ENCODE results near the gene MAB21L3.

Gene MAB21L3

GRCh38 chr1:116110567-116111523, at the start of gene MAB21L3:
Gene MAB21L3 (plus strand): TSS chr1:116111399. CDS start chr1:116112616, 1,217 bp downstream.
- H3K27me3 Mint-ChIP-seq: peaks cover 3% of the 10 kb centered on the region
- no peak within 1 kb of the TSS for H3K27ac Mint-ChIP-seq
- H3K9me3 Mint-ChIP-seq (ENCODE audit: low read depth): no peaks in the 10 kb centered on the region
- H3K36me3 Mint-ChIP-seq: no peaks in the 10 kb centered on the region
- H3K4me3 Mint-ChIP-seq: no peak within 1 kb of the TSS
- H3K4me1 Mint-ChIP-seq (ENCODE audit: low read depth): no peaks in the 10 kb centered on the region

GRCh38 chr1:116062201-116062600, 49.0 kb upstream of the MAB21L3 start:
- no peak overlapping the region for H3K27ac Mint-ChIP-seq
- no peaks in the 10 kb centered on the region for H3K36me3 Mint-ChIP-seq
- no peak overlapping the region for H3K4me3 Mint-ChIP-seq
- H3K4me1 Mint-ChIP-seq (ENCODE audit: low read depth): no peaks in the 10 kb centered on the region
- peaks cover 7% of the 10 kb centered on the region for H3K9me3 Mint-ChIP-seq (ENCODE audit: low read depth)
- peaks cover 5% of the 10 kb centered on the region for H3K27me3 Mint-ChIP-seq

GRCh38 chr1:116064616-116065015, 46.6 kb upstream of the MAB21L3 start:
- no peak overlapping the region for H3K27ac Mint-ChIP-seq
- H3K36me3 Mint-ChIP-seq: peaks cover 3% of the 10 kb centered on the region
- H3K9me3 Mint-ChIP-seq (ENCODE audit: low read depth): no peaks in the 10 kb centered on the region
- no peaks in the 10 kb centered on the region for H3K4me1 Mint-ChIP-seq (ENCODE audit: low read depth)
- peaks cover 7% of the 10 kb centered on the region for H3K27me3 Mint-ChIP-seq
- H3K4me3 Mint-ChIP-seq: no peak overlapping the region

- H3K27ac Mint-ChIP-seq: no peak overlapping the region
- H3K9me3 Mint-ChIP-seq (ENCODE audit: low read depth): no peaks in the 10 kb centered on the region
- peaks cover 10% of the 10 kb centered on the region for H3K27me3 Mint-ChIP-seq
- no peak overlapping the region for H3K4me3 Mint-ChIP-seq
- peaks cover 3% of the 10 kb centered on the region for H3K36me3 Mint-ChIP-seq
- no peaks in the 10 kb centered on the region for H3K4me1 Mint-ChIP-seq (ENCODE audit: low read depth)
Observed at GRCh38 chr1:116066868-116067565, 44.2 kb upstream of the MAB21L3 start.

- peaks cover 10% of the 10 kb centered on the region for H3K27me3 Mint-ChIP-seq
- H3K27ac Mint-ChIP-seq: no peak overlapping the region
- H3K4me1 Mint-ChIP-seq (ENCODE audit: low read depth): no peaks in the 10 kb centered on the region
- no peak overlapping the region for H3K4me3 Mint-ChIP-seq
- H3K36me3 Mint-ChIP-seq: peaks cover 3% of the 10 kb centered on the region
- H3K9me3 Mint-ChIP-seq (ENCODE audit: low read depth): no peaks in the 10 kb centered on the region
Observed at GRCh38 chr1:116067566-116067890, 43.7 kb upstream of the MAB21L3 start.

- Mint-ChIP-seq H3K27ac (no peak overlapping the region), H3K9me3 (ENCODE audit: low read depth) (no peaks in the 10 kb centered on the region), H3K4me1 (ENCODE audit: low read depth) (no peaks in the 10 kb centered on the region), H3K4me3 (no peak overlapping the region), H3K27me3 (peaks cover 2% of the 10 kb centered on the region), H3K36me3 (peaks cover 5% of the 10 kb centered on the region)
Observed at GRCh38 chr1:116075575-116075974, 35.6 kb upstream of the MAB21L3 start.

GRCh38 chr1:116075990-116076389, 35.2 kb upstream of the MAB21L3 start:
- H3K4me1 Mint-ChIP-seq (ENCODE audit: low read depth): no peaks in the 10 kb centered on the region

GRCh38 chr1:116076831-116077230, 34.4 kb upstream of the MAB21L3 start:
- no peak overlapping the region for H3K4me3 Mint-ChIP-seq
- H3K9me3 Mint-ChIP-seq (ENCODE audit: low read depth): no peaks in the 10 kb centered on the region
- peaks cover under 1% of the 10 kb centered on the region for H3K27me3 Mint-ChIP-seq
- no peak overlapping the region for H3K27ac Mint-ChIP-seq
- no peaks in the 10 kb centered on the region for H3K4me1 Mint-ChIP-seq (ENCODE audit: low read depth)
- H3K36me3 Mint-ChIP-seq: peaks cover 5% of the 10 kb centered on the region

More at GRCh38 chr1:116075990-116076389, 35.2 kb upstream of the MAB21L3 start:
- Mint-ChIP-seq H3K27me3 (peaks cover 2% of the 10 kb centered on the region), H3K27ac (peak overlapping the region; percentile 50), H3K36me3 (peaks cover 5% of the 10 kb centered on the region), H3K9me3 (ENCODE audit: low read depth) (no peaks in the 10 kb centered on the region), H3K4me3 (no peak overlapping the region)

- H3K9me3 Mint-ChIP-seq (ENCODE audit: low read depth): no peaks in the 10 kb centered on the region
- H3K27ac Mint-ChIP-seq: no peak overlapping the region
- peaks cover 5% of the 10 kb centered on the region for H3K36me3 Mint-ChIP-seq
- no peaks in the 10 kb centered on the region for H3K27me3 Mint-ChIP-seq
- no peaks in the 10 kb centered on the region for H3K4me1 Mint-ChIP-seq (ENCODE audit: low read depth)
- H3K4me3 Mint-ChIP-seq: no peak overlapping the region
Observed at GRCh38 chr1:116078699-116079223, 32.4 kb upstream of the MAB21L3 start.

GRCh38 chr1:116087628-116088027, 23.6 kb upstream of the MAB21L3 start:
- H3K4me1 Mint-ChIP-seq (ENCODE audit: low read depth): no peaks in the 10 kb centered on the region
- H3K4me3 Mint-ChIP-seq: no peak overlapping the region
- peaks cover 7% of the 10 kb centered on the region for H3K27me3 Mint-ChIP-seq
- H3K27ac Mint-ChIP-seq: no peak overlapping the region
- H3K9me3 Mint-ChIP-seq (ENCODE audit: low read depth): peaks cover 23% of the 10 kb centered on the region
- H3K36me3 Mint-ChIP-seq: peaks cover 12% of the 10 kb centered on the region

- Mint-ChIP-seq H3K9me3 (ENCODE audit: low read depth) (peaks cover 28% of the 10 kb centered on the region), H3K4me3 (no peak overlapping the region), H3K27me3 (peaks cover 9% of the 10 kb centered on the region), H3K4me1 (ENCODE audit: low read depth) (no peaks in the 10 kb centered on the region), H3K36me3 (peaks cover 14% of the 10 kb centered on the region), H3K27ac (no peak overlapping the region)
Observed at GRCh38 chr1:116089870-116090269, 21.3 kb upstream of the MAB21L3 start.

- H3K27ac Mint-ChIP-seq: no peak overlapping the region
Observed at GRCh38 chr1:116091083-116091482, 20.1 kb upstream of the MAB21L3 start.

GRCh38 chr1:116092752-116093489, 18.3 kb upstream of the MAB21L3 start:
- Mint-ChIP-seq H3K36me3 (peaks cover 19% of the 10 kb centered on the region), H3K9me3 (ENCODE audit: low read depth) (peaks cover 36% of the 10 kb centered on the region), H3K27me3 (peaks cover 11% of the 10 kb centered on the region), H3K4me1 (ENCODE audit: low read depth) (no peaks in the 10 kb centered on the region), H3K4me3 (no peak overlapping the region), H3K27ac (no peak overlapping the region)

More at GRCh38 chr1:116091083-116091482, 20.1 kb upstream of the MAB21L3 start:
- Mint-ChIP-seq H3K4me3 (no peak overlapping the region), H3K27me3 (peaks cover 10% of the 10 kb centered on the region), H3K4me1 (ENCODE audit: low read depth) (no peaks in the 10 kb centered on the region), H3K9me3 (ENCODE audit: low read depth) (peaks cover 36% of the 10 kb centered on the region), H3K36me3 (peaks cover 17% of the 10 kb centered on the region)

GRCh38 chr1:116095027-116095426, 16.2 kb upstream of the MAB21L3 start:
- peaks cover 20% of the 10 kb centered on the region for H3K9me3 Mint-ChIP-seq (ENCODE audit: low read depth)
- H3K4me3 Mint-ChIP-seq: no peak overlapping the region
- H3K36me3 Mint-ChIP-seq: peaks cover 12% of the 10 kb centered on the region
- H3K27me3 Mint-ChIP-seq: peaks cover 7% of the 10 kb centered on the region
- H3K4me1 Mint-ChIP-seq (ENCODE audit: low read depth): no peaks in the 10 kb centered on the region
- H3K27ac Mint-ChIP-seq: no peak overlapping the region

Data from activated naive CD8-positive, alpha-beta T cell (primary cell).